HepG2 (cell line): ENCODE results near the gene SECISBP2L. TPM values are rescaled to one million over a fixed set of nuclear protein-coding genes. Genes with fewer than 3 reads are reported as not detected.

Experiments
- ATAC-seq: fragments of 200-7000 bp; cut with Tn5 transposase; 3 replicates; pipeline ENCODE4 v1.9.1; 2020; ENCODE audit warnings: mild to moderate bottlenecking, moderate library complexity
- BruUV-seq: library from RNA; stranded (reverse); fragments of 400-500 nt; replicated peaks from 2 replicates; lab custom pipeline; 2021; lab: Mats Ljungman, UMichigan
- CTCF ChIA-PET: fragments of 300-600 bp; formaldehyde crosslinking; extraction: SDS; loops from one replicate; lab custom pipeline; 2021; ENCODE audit warnings: low total read pairs, inconsistent platforms, low intra/inter-chr PET ratio; lab: Yijun Ruan, JAX
- POLR2A ChIA-PET: fragments of 350-600 bp; sonication (Branson Sonifier 250); formaldehyde crosslinking; loops from one replicate; lab custom pipeline; 2020; ENCODE audit warnings: antibody characterized with exemption, inconsistent platforms; lab: Yijun Ruan, JAX
- DNase-seq: peaks from one replicate; pipeline ENCODE4 v3.0.0-alpha.2; 2015; ENCODE audit warnings: low spot score
- FAIRE-seq: peaks from 3 replicates; lab custom pipeline; 2011; peaks lifted over from hg19 to GRCh38; lab: Jason Lieb, UNC
- H2AFZ ChIP-seq: one replicate; pipeline ENCODE4 v1.6.1; 2011; ENCODE audit warnings: low read length, inconsistent platforms
- H3K27ac ChIP-seq: fragments of 300-600 bp; 3 replicates; pipeline ENCODE4 v1.8.0; 2011; ENCODE audit warnings: mixed run types, mild to moderate bottlenecking, mixed read lengths, low read length, inconsistent platforms; ENCODE audit not compliant: insufficient read depth; ENCODE audit errors: extremely low read length
- H3K27me3 ChIP-seq, 2 experiments: fragments of 200-600 bp in 1 of 2; 2 replicates in 1 of 2; 3 replicates in 1 of 2; pipeline versions ENCODE4 v1.6.0 to v1.8.0; 2011; ENCODE audit warnings: low read length in 2 of 2, mild to moderate bottlenecking in 2 of 2, moderate library complexity in 2 of 2, inconsistent platforms in 1 of 2; ENCODE audit not compliant: insufficient read depth in 2 of 2, control insufficient read depth in 1 of 2
- H3K36me3 ChIP-seq, 2 experiments: fragments of 200-600 bp in 1 of 2; replicated peaks in 1 of 2; 2 replicates in 1 of 2; 3 replicates in 1 of 2; pipeline versions ENCODE4 v1.5.1 to v1.8.0; 2011; ENCODE audit warnings: low read length in 2 of 2, inconsistent platforms in 1 of 2; ENCODE audit not compliant: insufficient read depth in 2 of 2, control insufficient read depth in 1 of 2
- H3K4me1 ChIP-seq: 2 replicates; pipeline ENCODE4 v1.5.1; 2012; ENCODE audit warnings: low read length, inconsistent platforms; ENCODE audit not compliant: insufficient read depth
- H3K4me2 ChIP-seq: 2 replicates; pipeline ENCODE4 v1.6.0; 2011; ENCODE audit warnings: low read depth, low read length, inconsistent platforms
- H3K4me3 ChIP-seq, 3 experiments: fragments of 200-600 bp in 1 of 3; sonication (generic), shearing (Covaris generic) in 1 of 3; replicated peaks in 1 of 3; 2 replicates each; pipeline ENCODE4 v1.5.1; 2011 to 2016; ENCODE audit warnings: low read length in 3 of 3, inconsistent platforms in 2 of 3, low read depth in 2 of 3, mild to moderate bottlenecking in 2 of 3, control low read depth in 1 of 3, mixed read lengths in 1 of 3; ENCODE audit not compliant: insufficient read depth in 1 of 3
- H3K79me2 ChIP-seq: one replicate; pipeline ENCODE4 v1.6.1; 2011; ENCODE audit warnings: low read length, inconsistent platforms; ENCODE audit not compliant: insufficient read depth
- H3K9ac ChIP-seq: 2 replicates; pipeline ENCODE4 v1.6.0; 2011; ENCODE audit warnings: mild to moderate bottlenecking, low read depth, low read length, inconsistent platforms; ENCODE audit not compliant: insufficient read depth
- H3K9me3 ChIP-seq: 2 replicates; pipeline ENCODE4 v1.5.1; 2012; ENCODE audit warnings: mild to moderate bottlenecking, low read length
- H4K20me1 ChIP-seq: 2 replicates; pipeline ENCODE4 v1.6.0; 2011; ENCODE audit warnings: inconsistent platforms, mild to moderate bottlenecking, low read length, moderate library complexity; ENCODE audit not compliant: insufficient read depth
- MAZ ChIP-seq, 2 experiments: sonication (generic) in 1 of 2; formaldehyde crosslinking in 1 of 2; IDR thresholded peaks; 2 replicates each; pipeline versions ENCODE4 v1.5.0 to v1.6.1; 2012 to 2020; ENCODE audit warnings: low read depth in 2 of 2, mild to moderate bottlenecking in 2 of 2, borderline replicate concordance in 1 of 2, improper control_type of control experiment in 1 of 2, low read length in 1 of 2, missing genetic modification reagents in 1 of 2, moderate library complexity in 1 of 2
- MTF2 ChIP-seq: sonication (generic); formaldehyde crosslinking; IDR thresholded peaks from 2 replicates; pipeline ENCODE4 v1.5.0; 2020; ENCODE audit warnings: missing genetic modification reagents, borderline replicate concordance
- REPIN1 ChIP-seq: sonication (generic); formaldehyde crosslinking; IDR thresholded peaks from 2 replicates; pipeline ENCODE4 v1.8.0; 2022; ENCODE audit warnings: missing genetic modification reagents, low read depth, mild to moderate bottlenecking, borderline replicate concordance
- RFX3 ChIP-seq: IDR thresholded peaks from 2 replicates; pipeline ENCODE4 v1.6.1; 2016; ENCODE audit warnings: missing biosample characterization, missing genetic modification reagents
- SIX1 ChIP-seq: sonication (generic); formaldehyde crosslinking; IDR thresholded peaks from 2 replicates; pipeline ENCODE4 v1.4.0; 2020; ENCODE audit warnings: missing genetic modification reagents, borderline replicate concordance
- THAP9 ChIP-seq: sonication (generic); formaldehyde crosslinking; IDR thresholded peaks from 2 replicates; pipeline ENCODE4; 2020; ENCODE audit warnings: missing genetic modification reagents, mild to moderate bottlenecking, borderline replicate concordance
- TRAFD1 ChIP-seq: sonication (generic); formaldehyde crosslinking; IDR thresholded peaks from 2 replicates; pipeline ENCODE4 v1.5.1; 2020; ENCODE audit warnings: missing genetic modification reagents, mild to moderate bottlenecking, borderline replicate concordance
- ZBTB33 ChIP-seq: sonication (generic); formaldehyde crosslinking; IDR thresholded peaks from 2 replicates; pipeline ENCODE4 v1.4.0; 2020; ENCODE audit warnings: missing genetic modification reagents
- ZNF124 ChIP-seq: sonication (generic); formaldehyde crosslinking; IDR thresholded peaks from 2 replicates; pipeline ENCODE4 v1.4.0; 2020; ENCODE audit warnings: missing genetic modification reagents
- ZNF549 ChIP-seq: sonication (generic); formaldehyde crosslinking; IDR thresholded peaks from 2 replicates; pipeline ENCODE4 v1.5.0; 2020; ENCODE audit warnings: missing genetic modification reagents
- ZNF619 ChIP-seq: sonication (generic); formaldehyde crosslinking; IDR thresholded peaks from 2 replicates; pipeline ENCODE4 v1.4.0; 2020; ENCODE audit warnings: mild to moderate bottlenecking, missing genetic modification reagents
- ZNF639 ChIP-seq: conservative IDR thresholded peaks from 2 replicates; pipeline ENCODE4 v1.6.1; 2018; ENCODE audit warnings: missing genetic modification reagents
- ZNF652 ChIP-seq: IDR thresholded peaks from 2 replicates; pipeline ENCODE4 v1.6.1; 2016; ENCODE audit warnings: low read depth, borderline replicate concordance
- WGBS: methylation state at CpG from one replicate; pipeline ENCODE4 v1.1.6; 2017; ENCODE audit warnings: low lambda C conversion rate; 5-methylcytosine and 5-hydroxymethylcytosine counted together
- in situ Hi-C: cut with HindIII; loops from 2 replicates; pipeline ENCODE4 v1.10.0; 2017; ENCODE audit warnings: low pct_unique_long_range_greater_than_20kb; ENCODE audit not compliant: extremely low pct_ligation_motif_present
- intact Hi-C: fragments of 100-400 bp; cut with micrococcal nuclease; formaldehyde crosslinking; loops from one replicate; pipeline ENCODE4 v1.10.0; 2022; ENCODE audit not compliant: unreplicated experiment
- polyA plus RNA-seq, 8 experiments: library from polyadenylated mRNA; depleted of rRNA in 3 of 8; stranded (reverse) in 7 of 8; unstranded in 1 of 8; fragments of >200 nt; fragmentation: Illumina TruSeq in 4 of 8; extraction: Trizol in 4 of 8; gene quantifications; 2 replicates each; pipeline versions ENCODE4 v1.2.1 to v1.2.3, GENCODE V29; 2011 to 2016; ENCODE audit warnings: low read depth in 4 of 8, missing spikeins in 1 of 8, mixed read lengths in 1 of 8; ENCODE audit not compliant: insufficient read depth in 1 of 8
- total RNA-seq, 5 experiments: library from RNA; depleted of rRNA; stranded (reverse); fragments of >200 nt; fragmentation: Illumina TruSeq; extraction: Trizol; gene quantifications; 2 replicates each; pipeline ENCODE4 v1.2.3, GENCODE V29; 2016; ENCODE audit warnings: low read depth in 1 of 5
- TF ChIP-seq, protein P1 (sequence below): sonication (generic); formaldehyde crosslinking; IDR thresholded peaks from 2 replicates; pipeline ENCODE4 v1.4.0; 2020; ENCODE audit warnings: low read depth, mild to moderate bottlenecking, missing genetic modification reagents
- TF ChIP-seq, protein P2 (sequence below): sonication (generic); formaldehyde crosslinking; IDR thresholded peaks from 2 replicates; pipeline ENCODE4 v1.4.0; 2020; ENCODE audit warnings: mild to moderate bottlenecking, missing genetic modification reagents

Gene SECISBP2L
- total and polyA plus RNA-seq, 2 of the 13 experiments (the other 11 are each of a cell fraction or from before 2014, with no cell fraction given) = 13.9 to 15.6 TPM

DNA sequence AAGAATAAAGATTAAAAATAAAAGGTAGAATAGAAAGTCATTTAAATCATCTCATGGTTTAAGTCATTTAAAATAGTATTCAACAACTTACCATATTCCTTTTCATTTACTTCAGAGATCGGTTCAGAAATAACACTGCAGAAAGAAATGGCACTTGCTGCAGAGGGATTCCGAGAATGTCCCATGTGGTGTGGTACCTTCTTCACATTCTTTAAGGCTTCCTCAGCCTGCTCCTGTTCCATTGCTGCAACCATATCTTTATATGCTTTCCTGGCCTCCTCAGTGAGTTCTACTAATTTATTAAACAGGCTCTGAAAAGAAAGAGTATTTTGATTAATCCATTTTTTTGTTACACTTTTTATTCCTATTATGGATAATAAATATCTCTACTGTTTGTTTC lies 50.0 kb downstream of the SECISBP2L start:
- DNase-seq = no peak
- no peak overlapping the region for H3K4me2 ChIP-seq
- H2AFZ ChIP-seq = no peak overlapping the region
- in situ Hi-C loops (no loop called here), intact Hi-C loops (no loop called here)
- no peak for ATAC-seq
- BruUV-seq = no TSS peak
- no peak overlapping the region for H3K27ac ChIP-seq
- no peak for FAIRE-seq
- H3K9ac ChIP-seq = no peak overlapping the region
- POLR2A ChIA-PET = no interaction called here
- 100% methylated on average over 2 of the region's 2 CpGs for WGBS
- no peaks in the 10 kb centered on the region for H4K20me1 ChIP-seq
- CTCF ChIA-PET = no interaction called here
- no peaks in the 10 kb centered on the region for H3K27me3 ChIP-seq
- H3K79me2 ChIP-seq = no peaks in the 10 kb centered on the region
- H3K4me3 ChIP-seq = no peak overlapping the region
- peaks cover 6 to 62% of the 10 kb centered on the region in 2 experiments for H3K36me3 ChIP-seq
- H3K4me1 ChIP-seq = no peaks in the 10 kb centered on the region
- H3K9me3 ChIP-seq = no peaks in the 10 kb centered on the region
- TF ChIP-seq RFX3 (no peak), ZNF549 (no peak), ZNF124 (CRISPR knock-in tag) (no peak), MTF2 (CRISPR knock-in tag) (no peak), SIX1 (CRISPR knock-in tag) (no peak), REPIN1 (CRISPR knock-in tag) (no peak), TRAFD1 (CRISPR knock-in tag) (no peak), ZBTB33 (CRISPR knock-in tag) (no peak), MAZ (IDR thresholded peaks at IDR 0.05; ENCODE audit: borderline replicate concordance, low read depth, low read length) (no peak), MAZ (CRISPR knock-in tag; IDR thresholded peaks at IDR 0.05; ENCODE audit: low read depth) (no peak), ZNF619 (CRISPR knock-in tag) (no peak), THAP9 (CRISPR knock-in tag) (no peak), ZNF639 (CRISPR knock-in tag) (no peak), ZNF652 (CRISPR knock-in tag) (no peak)
- TF ChIP-seq, protein P1, sequence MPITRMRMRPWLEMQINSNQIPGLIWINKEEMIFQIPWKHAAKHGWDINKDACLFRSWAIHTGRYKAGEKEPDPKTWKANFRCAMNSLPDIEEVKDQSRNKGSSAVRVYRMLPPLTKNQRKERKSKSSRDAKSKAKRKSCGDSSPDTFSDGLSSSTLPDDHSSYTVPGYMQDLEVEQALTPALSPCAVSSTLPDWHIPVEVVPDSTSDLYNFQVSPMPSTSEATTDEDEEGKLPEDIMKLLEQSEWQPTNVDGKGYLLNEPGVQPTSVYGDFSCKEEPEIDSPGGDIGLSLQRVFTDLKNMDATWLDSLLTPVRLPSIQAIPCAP = no peak
- TF ChIP-seq, protein P2, sequence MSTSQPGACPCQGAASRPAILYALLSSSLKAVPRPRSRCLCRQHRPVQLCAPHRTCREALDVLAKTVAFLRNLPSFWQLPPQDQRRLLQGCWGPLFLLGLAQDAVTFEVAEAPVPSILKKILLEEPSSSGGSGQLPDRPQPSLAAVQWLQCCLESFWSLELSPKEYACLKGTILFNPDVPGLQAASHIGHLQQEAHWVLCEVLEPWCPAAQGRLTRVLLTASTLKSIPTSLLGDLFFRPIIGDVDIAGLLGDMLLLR = no peak
